ENCODE results near the gene ADGRB3.

- TF ChIP-seq, protein P1, sequence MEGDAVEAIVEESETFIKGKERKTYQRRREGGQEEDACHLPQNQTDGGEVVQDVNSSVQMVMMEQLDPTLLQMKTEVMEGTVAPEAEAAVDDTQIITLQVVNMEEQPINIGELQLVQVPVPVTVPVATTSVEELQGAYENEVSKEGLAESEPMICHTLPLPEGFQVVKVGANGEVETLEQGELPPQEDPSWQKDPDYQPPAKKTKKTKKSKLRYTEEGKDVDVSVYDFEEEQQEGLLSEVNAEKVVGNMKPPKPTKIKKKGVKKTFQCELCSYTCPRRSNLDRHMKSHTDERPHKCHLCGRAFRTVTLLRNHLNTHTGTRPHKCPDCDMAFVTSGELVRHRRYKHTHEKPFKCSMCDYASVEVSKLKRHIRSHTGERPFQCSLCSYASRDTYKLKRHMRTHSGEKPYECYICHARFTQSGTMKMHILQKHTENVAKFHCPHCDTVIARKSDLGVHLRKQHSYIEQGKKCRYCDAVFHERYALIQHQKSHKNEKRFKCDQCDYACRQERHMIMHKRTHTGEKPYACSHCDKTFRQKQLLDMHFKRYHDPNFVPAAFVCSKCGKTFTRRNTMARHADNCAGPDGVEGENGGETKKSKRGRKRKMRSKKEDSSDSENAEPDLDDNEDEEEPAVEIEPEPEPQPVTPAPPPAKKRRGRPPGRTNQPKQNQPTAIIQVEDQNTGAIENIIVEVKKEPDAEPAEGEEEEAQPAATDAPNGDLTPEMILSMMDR (IDR thresholded peaks at IDR 0.05) = no peak
- TF ChIP-seq POLR2A (IDR thresholded peaks at IDR 0.05) (no peak), POLR2AphosphoS5 (IDR thresholded peaks at IDR 0.05) (no peak)
Observed at GRCh38 chr6:69390125-69390524, 755.0 kb downstream of the ADGRB3 start.
